Mesothelial cell of epicardium (in vitro differentiated cells): ENCODE data around the gene TBCD. TPM values are rescaled to one million over a fixed set of nuclear protein-coding genes. Genes with fewer than 3 reads are reported as not detected.

Experiments
- DNase-seq, 2 experiments: peaks; one replicate each; pipeline ENCODE4 v3.0.0; 2021; ENCODE audit warnings: low spot score in 2 of 2; ENCODE audit not compliant: unreplicated experiment in 2 of 2
- H3K27ac Mint-ChIP-seq: 2 replicates; pipeline ENCODE4 v1.8.0; 2021; ENCODE audit warnings: mixed read lengths
- H3K27me3 Mint-ChIP-seq: 2 replicates; pipeline ENCODE4 v1.8.0; 2021; ENCODE audit warnings: low read depth, mixed read lengths
- H3K36me3 Mint-ChIP-seq: 2 replicates; pipeline ENCODE4 v1.8.0; 2021; ENCODE audit warnings: mixed read lengths
- H3K4me1 Mint-ChIP-seq: 2 replicates; pipeline ENCODE4 v1.8.0; 2021; ENCODE audit warnings: mixed read lengths
- H3K4me3 Mint-ChIP-seq: 2 replicates; pipeline ENCODE4 v1.8.0; 2021; ENCODE audit warnings: mild to moderate bottlenecking, moderate library complexity, mixed read lengths
- H3K9me3 Mint-ChIP-seq: 2 replicates; pipeline ENCODE4 v1.8.0; 2021; ENCODE audit warnings: mixed read lengths
- total RNA-seq: library from RNA; stranded (reverse); gene quantifications from 3 replicates; pipeline ENCODE4 v1.2.1, GENCODE V29; 2021
- TF ChIP-seq, protein P1 (sequence below): fragments of 200-600 bp; sonication (generic); IDR thresholded peaks from one replicate; pipeline ENCODE4 v1.5.0; 2021; ENCODE audit warnings: antibody characterized with exemption; ENCODE audit not compliant: unreplicated experiment

The TBCD gene
- total RNA-seq, 1 donor from 2014 or later, result 117 TPM

DNA sequence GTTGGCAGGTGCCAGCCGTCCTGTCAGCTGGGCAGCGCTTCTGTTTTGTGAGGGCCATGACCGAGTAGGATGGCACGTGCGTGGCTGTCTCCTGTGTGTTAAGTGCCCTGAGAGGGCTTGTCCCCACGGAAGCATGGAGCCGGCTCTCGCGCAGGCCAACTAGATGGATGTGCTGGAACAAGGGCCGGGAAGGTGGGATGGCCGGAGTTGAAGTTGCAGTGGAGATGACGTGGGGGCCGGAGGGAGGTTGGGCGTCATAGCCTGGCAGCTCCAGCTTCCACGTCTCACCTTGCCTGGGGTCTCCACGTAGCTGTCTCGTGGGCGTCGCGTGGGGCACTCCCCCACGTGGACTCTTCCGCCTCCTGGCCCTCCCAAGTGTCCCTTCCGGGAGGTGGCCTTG lies 27.7 kb downstream of the TBCD start:
- Mint-ChIP-seq H3K4me3 (no peak overlapping the region), H3K27me3 (no peaks in the 10 kb centered on the region)

DNA sequence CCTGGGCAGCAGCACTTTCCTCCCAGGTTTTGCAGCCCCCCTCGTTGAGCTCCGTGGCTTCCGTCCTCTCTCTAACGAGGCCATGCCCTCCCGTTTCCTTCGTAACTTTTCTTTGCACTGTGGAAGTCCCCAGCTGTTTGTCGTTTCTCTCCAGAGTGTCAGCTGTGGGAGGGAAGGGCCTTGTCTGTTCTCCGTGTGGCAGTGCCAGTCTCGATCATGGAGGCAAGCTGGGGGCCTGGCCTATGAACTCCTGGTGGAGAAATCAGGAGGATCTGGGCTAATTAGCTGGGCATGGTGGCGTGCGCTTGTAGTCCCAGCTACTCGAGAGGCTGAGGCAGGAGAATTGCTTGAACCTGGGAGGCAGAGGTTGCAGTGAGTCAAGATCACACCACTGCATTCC lies 28.3 kb downstream of the TBCD start:
- H3K4me1 Mint-ChIP-seq, result peaks cover 5% of the 10 kb centered on the region
- TF ChIP-seq, protein P1, sequence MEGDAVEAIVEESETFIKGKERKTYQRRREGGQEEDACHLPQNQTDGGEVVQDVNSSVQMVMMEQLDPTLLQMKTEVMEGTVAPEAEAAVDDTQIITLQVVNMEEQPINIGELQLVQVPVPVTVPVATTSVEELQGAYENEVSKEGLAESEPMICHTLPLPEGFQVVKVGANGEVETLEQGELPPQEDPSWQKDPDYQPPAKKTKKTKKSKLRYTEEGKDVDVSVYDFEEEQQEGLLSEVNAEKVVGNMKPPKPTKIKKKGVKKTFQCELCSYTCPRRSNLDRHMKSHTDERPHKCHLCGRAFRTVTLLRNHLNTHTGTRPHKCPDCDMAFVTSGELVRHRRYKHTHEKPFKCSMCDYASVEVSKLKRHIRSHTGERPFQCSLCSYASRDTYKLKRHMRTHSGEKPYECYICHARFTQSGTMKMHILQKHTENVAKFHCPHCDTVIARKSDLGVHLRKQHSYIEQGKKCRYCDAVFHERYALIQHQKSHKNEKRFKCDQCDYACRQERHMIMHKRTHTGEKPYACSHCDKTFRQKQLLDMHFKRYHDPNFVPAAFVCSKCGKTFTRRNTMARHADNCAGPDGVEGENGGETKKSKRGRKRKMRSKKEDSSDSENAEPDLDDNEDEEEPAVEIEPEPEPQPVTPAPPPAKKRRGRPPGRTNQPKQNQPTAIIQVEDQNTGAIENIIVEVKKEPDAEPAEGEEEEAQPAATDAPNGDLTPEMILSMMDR, result no peak
- DNase-seq, result no peak
- no peak overlapping the region for H3K27ac Mint-ChIP-seq
- H3K36me3 Mint-ChIP-seq, result peaks cover 8% of the 10 kb centered on the region
- H3K4me3 Mint-ChIP-seq, result no peak overlapping the region
- no peaks in the 10 kb centered on the region for H3K27me3 Mint-ChIP-seq
- H3K9me3 Mint-ChIP-seq, result peaks cover 4% of the 10 kb centered on the region

More for the DNA sequence above, 27.7 kb downstream of the TBCD start:
- peaks cover 5% of the 10 kb centered on the region for H3K4me1 Mint-ChIP-seq
- no peak for DNase-seq
- peaks cover 8% of the 10 kb centered on the region for H3K36me3 Mint-ChIP-seq
- peaks cover 4% of the 10 kb centered on the region for H3K9me3 Mint-ChIP-seq
- TF ChIP-seq, protein P1, result no peak
- no peak overlapping the region for H3K27ac Mint-ChIP-seq

DNA sequence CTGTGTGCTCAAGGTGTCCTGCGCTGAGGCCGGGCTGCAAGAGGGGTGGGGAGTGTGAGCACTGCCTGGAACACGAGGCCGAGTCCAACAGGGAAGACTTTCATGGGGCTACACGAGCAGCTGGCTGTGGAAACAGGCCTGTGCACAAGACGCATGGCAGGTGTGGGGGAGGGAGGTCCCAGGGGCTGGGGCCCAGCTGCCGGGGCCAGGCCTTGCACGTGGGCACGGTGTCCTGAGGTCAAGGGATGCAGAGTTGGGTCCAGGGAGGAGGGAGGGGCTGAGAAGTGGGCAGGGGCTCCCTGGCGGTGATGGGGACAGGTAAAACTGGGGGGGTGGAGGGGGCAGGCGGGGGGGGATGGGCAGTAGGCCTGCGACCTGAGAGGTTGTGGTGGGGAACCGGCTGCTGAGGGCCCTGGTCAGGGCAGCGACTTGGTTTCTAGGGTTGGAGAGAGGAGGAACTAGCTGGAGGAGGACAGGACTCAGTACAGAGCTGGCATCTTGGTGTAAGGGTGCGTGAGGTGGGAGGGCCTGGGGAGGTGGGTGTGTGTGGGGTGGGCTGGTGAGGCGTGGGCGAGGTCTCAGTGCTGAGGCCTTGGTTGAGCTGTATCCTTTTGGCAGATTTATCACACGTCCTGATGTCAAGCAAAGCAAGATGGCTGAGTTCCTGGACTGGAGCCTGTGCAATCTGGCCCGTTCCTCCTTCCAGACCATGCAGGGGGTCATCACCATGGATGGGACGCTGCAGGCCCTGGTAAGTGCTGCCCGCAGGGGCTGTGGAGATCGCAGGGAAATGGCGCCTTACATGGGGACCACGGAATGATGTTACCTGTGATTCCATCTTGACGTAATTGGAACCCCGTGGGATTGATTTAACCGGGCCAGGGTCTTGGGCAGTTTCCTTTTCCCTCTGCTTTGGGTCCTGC lies 29.4 kb downstream of the TBCD start:
- H3K36me3 Mint-ChIP-seq, result peaks cover 8% of the 10 kb centered on the region
- peak overlapping the region; percentile 59 for H3K27ac Mint-ChIP-seq
- H3K4me1 Mint-ChIP-seq, result peaks cover 5% of the 10 kb centered on the region

DNA sequence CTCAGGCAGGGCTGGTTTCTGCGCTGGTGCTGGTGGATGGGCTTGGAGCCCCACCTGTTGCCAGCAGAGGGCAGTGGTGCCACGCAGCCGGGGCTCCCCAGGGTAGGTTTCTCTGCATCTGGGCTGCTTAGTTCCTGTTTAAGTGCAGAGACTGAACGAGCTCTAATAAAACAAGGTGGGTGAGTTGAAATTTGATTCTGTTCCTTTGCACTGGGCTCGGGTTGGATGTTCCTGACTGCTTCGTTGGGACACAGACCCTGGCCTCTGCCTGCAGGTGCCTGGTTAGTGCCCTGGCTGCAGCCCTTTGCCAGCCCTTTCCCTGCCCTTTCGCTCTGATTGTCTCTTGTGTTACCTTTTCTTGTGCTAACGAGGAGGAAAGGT lies 30.0 kb downstream of the TBCD start:
- Mint-ChIP-seq H3K4me1 (peaks cover 5% of the 10 kb centered on the region), H3K36me3 (peaks cover 8% of the 10 kb centered on the region), H3K9me3 (peaks cover 4% of the 10 kb centered on the region), H3K4me3 (no peak overlapping the region), H3K27me3 (no peaks in the 10 kb centered on the region), H3K27ac (peak overlapping the region; percentile 59)
- peak; percentile 71 to 94 for DNase-seq
- TF ChIP-seq, protein P1, result peak; percentile 85

More for the DNA sequence above, 29.4 kb downstream of the TBCD start:
- peaks cover 4% of the 10 kb centered on the region for H3K9me3 Mint-ChIP-seq
- TF ChIP-seq, protein P1, result no peak
- DNase-seq, result no peak
- H3K4me3 Mint-ChIP-seq, result no peak overlapping the region
- no peaks in the 10 kb centered on the region for H3K27me3 Mint-ChIP-seq

DNA sequence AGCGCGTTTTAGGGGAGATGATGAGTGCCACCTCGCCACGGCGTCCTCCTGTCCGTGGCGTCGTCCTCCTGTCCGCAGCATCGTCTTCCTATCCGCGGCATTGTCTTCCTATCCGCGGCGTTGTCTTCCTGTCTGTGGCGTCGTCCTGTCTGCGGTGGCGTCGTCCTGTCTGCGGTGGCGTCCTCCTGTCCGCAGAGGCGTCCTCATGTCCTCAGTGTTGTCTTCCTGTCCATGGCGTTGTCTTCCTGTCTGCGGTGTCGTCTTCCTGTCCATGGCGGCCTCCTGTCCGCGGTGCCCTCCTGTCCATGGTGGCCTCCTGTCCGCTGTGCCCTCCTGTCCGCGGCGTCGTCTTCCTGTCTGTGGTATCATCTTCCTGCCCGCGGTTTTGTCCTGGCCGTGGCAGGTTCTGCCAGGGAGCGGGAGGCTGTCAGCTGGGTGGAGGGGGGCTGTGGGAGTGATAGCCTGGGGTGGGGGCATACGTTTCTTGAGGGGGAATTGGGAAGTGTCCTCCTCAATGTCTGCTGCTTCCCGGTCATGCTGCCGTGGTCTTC lies 30.9 kb downstream of the TBCD start:
- Mint-ChIP-seq H3K27ac (no peak overlapping the region), H3K4me1 (peaks cover 5% of the 10 kb centered on the region), H3K9me3 (no peaks in the 10 kb centered on the region), H3K36me3 (peaks cover 2% of the 10 kb centered on the region), H3K27me3 (no peaks in the 10 kb centered on the region), H3K4me3 (no peak overlapping the region)
- TF ChIP-seq, protein P1, result no peak
- DNase-seq, result no peak
